HG03521 (cell line): ENCODE results near the gene CNRIP1.

Source experiments
- ATAC-seq: cut with Tn5 transposase; IDR thresholded peaks from one replicate; pipeline ENCODE4 v1.9.1; 2021; ENCODE audit warnings: mild to moderate bottlenecking, moderate library complexity; ENCODE audit not compliant: unreplicated experiment

The CNRIP1 gene

DNA sequence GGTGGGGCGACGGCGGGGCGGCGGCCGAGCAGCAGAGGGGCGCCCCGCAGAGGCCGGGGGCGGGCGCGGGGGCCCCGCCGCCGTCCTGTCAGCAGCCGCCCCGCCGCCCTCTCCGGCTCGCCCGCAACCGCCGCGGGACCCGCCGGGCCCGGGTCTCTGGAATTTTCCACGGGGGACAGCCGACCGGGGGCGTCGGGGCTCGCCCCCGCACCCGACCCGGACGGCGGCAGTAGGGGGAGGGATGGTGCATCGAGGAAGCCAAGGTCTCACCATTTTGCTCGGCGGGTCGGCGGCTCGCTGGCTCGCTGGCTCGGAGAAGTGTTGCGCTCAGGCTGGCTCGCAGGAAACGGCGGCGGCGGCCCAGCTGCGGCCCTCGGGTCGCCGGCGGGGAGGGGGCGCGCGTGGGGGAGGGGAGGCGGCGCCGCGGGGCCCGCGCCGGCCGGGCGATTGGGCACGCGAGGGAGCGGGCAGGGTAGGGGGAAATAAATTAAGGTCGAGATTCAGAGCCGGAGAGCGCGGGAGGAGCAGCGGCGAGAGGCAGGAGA is 67.8 kb downstream of the CNRIP1 start:
- peak; percentile 9 for ATAC-seq

DNA sequence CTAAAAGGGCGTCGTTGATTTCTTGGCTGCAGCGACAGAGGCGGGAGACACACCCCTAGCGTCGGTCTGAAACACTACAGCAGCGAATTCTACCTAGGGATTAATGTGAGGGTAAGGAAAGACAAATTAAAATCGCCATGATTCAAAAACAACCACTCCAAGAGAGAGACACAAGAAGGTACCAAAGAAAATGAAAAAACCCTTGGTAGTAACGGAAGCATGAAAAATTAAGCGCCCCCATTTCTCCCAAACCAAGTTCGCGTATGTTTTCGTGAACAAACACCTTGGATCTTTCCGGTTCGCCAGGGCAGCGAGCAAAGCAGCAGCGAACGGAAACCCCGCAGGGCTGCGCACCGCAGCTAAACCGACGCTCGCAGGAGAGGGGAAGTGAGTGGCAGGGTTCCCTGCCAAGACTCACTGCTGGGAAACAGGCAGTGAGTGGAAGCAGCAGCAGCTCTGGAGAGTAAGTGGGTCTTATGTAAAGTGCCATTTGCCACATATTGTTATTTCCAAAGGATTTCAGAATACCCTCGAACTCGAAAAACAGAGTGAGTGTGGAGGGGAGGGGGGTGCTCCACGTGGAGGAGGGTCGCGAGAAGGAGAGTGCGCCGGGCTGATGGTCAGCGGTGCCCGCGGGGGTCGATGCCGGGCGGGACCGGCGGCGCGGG is 68.4 kb downstream of the CNRIP1 start:
- ATAC-seq = peak; percentile 38

DNA sequence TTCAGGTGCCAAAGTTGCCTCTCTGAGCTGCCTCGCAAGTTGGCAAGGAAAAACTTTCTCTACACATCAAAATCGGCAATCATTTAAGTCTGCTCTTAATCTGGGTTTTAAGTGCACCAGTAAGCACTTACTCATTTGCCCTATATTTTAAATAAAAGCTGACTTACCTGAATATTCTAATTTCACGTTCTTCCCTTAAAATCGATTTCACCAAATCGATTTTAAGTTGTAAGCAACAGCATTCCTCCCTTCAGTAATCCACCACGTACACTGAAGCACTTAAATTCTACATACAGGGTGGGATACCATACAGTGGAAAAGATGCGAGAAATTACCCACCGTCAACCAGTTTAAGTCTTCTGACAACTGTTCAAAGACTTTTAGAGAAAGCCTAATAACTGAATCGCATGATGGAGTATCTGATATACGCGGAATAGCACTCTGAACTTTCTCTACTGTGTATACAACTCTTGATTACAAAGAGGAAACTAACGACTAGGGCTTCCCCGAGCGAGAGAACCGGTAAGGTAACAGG is 69.0 kb downstream of the CNRIP1 start:
- ATAC-seq = no peak

DNA sequence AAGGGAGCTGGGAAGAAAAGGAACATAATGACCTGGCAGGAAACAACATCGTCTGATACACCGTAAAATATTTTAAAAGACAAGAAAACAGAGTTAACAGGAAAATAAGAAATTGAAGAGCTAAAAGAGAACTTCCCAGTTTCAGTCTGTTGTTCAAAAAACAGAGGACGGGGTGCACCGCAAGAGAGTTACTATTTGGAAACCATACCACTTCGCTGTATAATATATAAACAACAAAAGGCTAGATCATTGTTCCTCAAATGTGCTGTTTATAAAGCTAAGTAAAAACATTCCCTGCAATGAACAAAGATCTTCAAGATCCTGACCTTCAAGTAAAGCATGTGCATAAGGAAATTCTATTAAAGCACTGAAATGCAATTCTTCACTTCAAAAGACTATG is 69.6 kb downstream of the CNRIP1 start:
- no peak for ATAC-seq

DNA sequence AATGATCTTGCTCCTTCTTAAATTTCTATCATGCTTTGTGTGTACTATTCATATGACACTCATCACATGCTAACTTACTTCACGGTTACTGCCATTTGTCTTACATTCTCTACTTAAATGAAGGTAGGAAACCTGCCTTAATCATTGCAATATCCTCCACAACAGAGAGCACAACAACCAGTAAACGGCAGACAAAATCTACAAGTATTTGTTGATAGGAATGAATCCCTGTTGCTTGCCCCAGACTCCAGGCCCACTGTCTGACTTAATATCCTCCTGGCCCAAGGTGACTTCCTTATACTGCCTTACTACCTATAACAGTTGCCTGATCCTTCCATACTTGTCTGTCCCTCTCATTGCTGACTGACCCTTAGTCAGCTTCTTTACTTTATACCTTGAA is 70.9 kb downstream of the CNRIP1 start:
- no peak for ATAC-seq

DNA sequence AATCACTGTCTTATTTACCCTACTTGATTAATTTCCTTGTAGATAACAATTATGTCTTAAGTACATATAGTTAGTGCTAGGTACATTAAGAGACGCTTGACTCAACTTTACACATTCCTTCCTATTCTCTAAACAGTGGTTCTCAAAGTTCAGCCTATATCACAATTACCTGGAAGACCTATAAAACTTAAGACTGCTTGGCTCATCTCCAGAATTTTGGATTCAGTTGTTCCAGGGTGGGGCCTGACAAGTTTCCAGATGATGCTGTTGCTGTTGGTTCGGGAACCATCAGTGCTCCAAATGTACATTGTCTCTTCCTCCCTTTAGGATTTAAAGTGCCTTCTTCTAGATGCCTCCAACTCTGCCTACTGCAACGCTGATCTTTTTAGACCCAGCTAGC is 71.4 kb downstream of the CNRIP1 start:
- ATAC-seq = no peak

DNA sequence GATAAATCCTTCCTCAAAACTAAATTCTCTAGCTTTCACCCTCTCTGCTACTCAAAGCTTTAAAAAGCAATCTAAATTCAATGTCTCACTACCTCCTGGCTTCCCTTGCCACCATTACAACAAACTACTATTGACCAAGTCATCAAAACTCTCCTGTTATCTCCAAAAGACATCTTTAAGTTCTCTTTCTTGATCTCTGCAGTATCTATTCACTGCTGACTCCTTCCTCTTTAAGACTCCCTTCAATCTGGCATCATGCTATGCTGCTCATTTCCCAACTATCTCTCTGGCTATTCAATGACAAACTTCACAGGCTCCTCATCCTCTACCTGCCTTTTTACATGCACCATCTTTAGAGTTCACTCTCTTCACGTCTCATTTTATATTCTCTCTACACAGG is 73.4 kb downstream of the CNRIP1 start:
- no peak for ATAC-seq

DNA sequence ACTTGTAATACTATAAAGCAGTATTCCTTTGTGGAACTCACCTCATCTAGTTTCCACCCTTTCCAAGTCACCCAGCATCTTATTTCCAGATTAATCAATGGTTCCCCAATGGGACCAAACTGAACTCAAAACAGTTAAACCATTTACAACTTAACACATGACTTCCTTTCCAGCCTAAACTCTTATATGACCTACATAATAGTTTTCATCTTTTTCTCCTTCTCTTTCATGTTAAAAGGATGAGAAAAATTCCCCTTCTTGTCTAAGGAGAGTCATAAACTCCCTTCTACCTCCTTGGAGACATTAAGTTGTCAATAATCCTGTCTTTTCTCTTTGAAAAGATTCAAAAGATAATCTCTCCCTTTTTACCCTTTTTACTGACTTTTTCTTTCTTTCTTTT is 74.1 kb downstream of the CNRIP1 start:
- ATAC-seq = no peak

DNA sequence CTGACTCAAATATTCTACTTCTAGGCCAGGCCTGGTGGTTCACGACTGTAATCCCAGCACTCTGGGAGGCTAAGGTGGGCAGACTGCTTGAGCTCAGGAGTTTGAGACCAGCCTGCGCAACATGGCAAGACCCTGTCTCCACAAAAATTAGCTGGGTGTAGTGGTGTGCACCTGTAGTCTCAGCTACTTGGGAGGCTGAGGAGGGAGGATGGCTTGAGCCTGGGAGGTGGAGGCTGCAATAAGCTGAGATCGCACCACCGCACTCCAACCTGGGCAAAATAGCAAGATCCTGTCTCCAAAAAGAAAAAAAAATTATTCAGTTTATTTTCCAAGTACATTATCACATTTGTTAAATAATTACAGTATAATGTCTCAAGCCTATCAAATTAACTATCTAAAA is 74.7 kb downstream of the CNRIP1 start:
- ATAC-seq = no peak

DNA sequence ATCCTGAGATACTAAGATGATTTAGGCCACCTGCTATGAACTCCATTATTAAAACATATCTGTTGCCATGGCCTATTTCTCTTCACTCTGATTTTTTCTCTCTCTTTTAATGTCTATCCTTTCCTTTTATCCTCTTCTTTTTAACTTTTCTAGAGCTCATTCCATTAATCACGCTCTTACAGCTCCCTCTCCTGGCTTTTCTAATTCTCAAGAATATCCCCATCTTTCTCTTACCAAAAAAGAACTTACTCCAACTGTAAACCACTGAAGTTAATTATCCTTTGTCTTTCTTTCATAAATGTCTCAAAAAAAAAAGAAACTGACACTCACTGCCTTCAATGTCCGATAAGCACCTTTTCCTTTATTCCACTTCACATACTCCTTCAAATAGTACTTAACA is 75.3 kb downstream of the CNRIP1 start:
- no peak for ATAC-seq
